Thyroid gland (tissue), 4 donors: Measurements from ENCODE around the gene PAWR.

ENCODE experiments used
- POLR2A ChIP-seq, 2 donors: fragments of 450-650 bp; IDR thresholded peaks; one replicate each; pipeline ENCODE4 v1.6.1; 2017; ENCODE audit warnings: antibody characterized with exemption in 2 of 2, mild to moderate bottlenecking in 2 of 2, moderate library complexity in 1 of 2
- TF ChIP-seq, protein P1 (sequence below), 6 experiments: fragments of 200-600 bp in 3 of 6; fragments of 450-650 bp in 3 of 6; sonication (generic) in 3 of 6; IDR thresholded peaks; one replicate each; pipeline ENCODE4 v1.5.1; 2016 to 2019; ENCODE audit warnings: antibody characterized with exemption in 6 of 6, mild to moderate bottlenecking in 2 of 6, inconsistent platforms in 1 of 6, moderate library complexity in 1 of 6

DNA sequence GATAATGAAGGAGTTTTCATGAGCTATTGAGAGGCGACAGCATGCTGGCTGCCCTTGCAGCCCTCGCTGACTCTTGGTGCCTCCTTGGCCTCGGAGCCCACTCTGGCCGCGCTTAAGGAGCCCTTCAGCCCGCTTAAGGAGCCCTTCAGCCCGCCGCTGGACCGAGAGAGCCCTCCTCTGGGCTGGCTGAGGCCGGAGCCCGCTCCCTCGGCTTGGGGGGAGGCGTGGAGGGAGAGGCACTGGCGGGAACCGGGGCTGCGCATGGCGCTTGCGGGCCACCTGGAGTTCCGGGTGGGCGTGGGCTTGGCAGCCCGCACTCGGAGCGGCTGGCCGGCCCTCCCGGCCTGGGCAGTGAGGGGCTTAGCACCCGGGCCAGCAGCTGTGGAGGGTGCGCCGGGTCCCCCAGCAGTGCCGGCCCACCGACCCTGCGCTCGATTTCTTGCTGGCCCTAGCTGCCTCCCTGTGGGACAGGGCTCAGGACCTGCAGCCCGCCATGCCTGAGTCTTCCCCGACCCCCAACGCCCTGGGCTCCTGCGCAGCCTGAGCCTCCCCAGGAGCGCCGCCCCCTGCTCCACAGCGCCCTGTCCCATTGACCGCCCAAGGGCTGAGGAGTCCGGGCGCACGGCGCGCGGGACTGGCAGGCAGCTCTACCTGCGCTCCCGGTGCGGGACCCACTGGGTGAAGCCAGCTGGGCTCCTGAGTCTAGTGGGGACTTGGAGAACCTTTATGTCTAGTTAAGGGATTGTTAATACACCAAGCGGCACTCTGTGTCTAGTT lies 20.1 kb upstream of the PAWR start:
- TF ChIP-seq, protein P1, sequence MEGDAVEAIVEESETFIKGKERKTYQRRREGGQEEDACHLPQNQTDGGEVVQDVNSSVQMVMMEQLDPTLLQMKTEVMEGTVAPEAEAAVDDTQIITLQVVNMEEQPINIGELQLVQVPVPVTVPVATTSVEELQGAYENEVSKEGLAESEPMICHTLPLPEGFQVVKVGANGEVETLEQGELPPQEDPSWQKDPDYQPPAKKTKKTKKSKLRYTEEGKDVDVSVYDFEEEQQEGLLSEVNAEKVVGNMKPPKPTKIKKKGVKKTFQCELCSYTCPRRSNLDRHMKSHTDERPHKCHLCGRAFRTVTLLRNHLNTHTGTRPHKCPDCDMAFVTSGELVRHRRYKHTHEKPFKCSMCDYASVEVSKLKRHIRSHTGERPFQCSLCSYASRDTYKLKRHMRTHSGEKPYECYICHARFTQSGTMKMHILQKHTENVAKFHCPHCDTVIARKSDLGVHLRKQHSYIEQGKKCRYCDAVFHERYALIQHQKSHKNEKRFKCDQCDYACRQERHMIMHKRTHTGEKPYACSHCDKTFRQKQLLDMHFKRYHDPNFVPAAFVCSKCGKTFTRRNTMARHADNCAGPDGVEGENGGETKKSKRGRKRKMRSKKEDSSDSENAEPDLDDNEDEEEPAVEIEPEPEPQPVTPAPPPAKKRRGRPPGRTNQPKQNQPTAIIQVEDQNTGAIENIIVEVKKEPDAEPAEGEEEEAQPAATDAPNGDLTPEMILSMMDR (IDR thresholded peaks at IDR 0.05), result no peak
- TF ChIP-seq POLR2A (IDR thresholded peaks at IDR 0.05), result no peak
